ENCODE results near the gene FBRSL1. TPM values are rescaled to one million over a fixed set of nuclear protein-coding genes. Genes with fewer than 3 reads are reported as not detected.

Gene FBRSL1
- total RNA-seq, 1 donor from 2014 or later = 58.7 TPM

GRCh38 chr12:132447731-132448462 is 42.1 kb upstream of the FBRSL1 start:
- intact Hi-C loops (cut with micrococcal nuclease) = loop anchor here (10.0 kb wide), 1 partner anchor 373 kb away; no protein-coding TSS in a partner anchor
- TF ChIP-seq CTCF (IDR thresholded peaks at IDR 0.05) = no peak
- Mint-ChIP-seq H3K9me3 (no peaks in the 10 kb centered on the region), H3K36me3 (ENCODE audit: low read depth) (no peaks in the 10 kb centered on the region), H3K4me3 (no peak overlapping the region), H3K27me3 (no peaks in the 10 kb centered on the region), H3K27ac (peak overlapping the region; percentile 24), H3K4me1 (peaks cover 77% of the 10 kb centered on the region)
- ATAC-seq (ENCODE audit: low read depth) = no peak
- ChIA-PET POLR2A (interaction anchor here (0.8 kb wide), 1 partner anchor 22 kb away, joined by 4 read pairs; no protein-coding TSS in a partner anchor), CTCF (no interaction called here)
- no peak for DNase-seq

GRCh38 chr12:132448463-132448820 is 41.5 kb upstream of the FBRSL1 start:
- no peak for TF ChIP-seq CTCF (IDR thresholded peaks at IDR 0.05)
- no peak for DNase-seq
- no peak for ATAC-seq (ENCODE audit: low read depth)
- H3K4me3 Mint-ChIP-seq = no peak overlapping the region
- H3K27ac Mint-ChIP-seq = peak overlapping the region; percentile 24
- POLR2A ChIA-PET = interaction anchor here (0.8 to 1.1 kb wide), 2 partner anchors 11 to 21 kb away, joined by 4 read pairs; no protein-coding TSS in a partner anchor
- H3K36me3 Mint-ChIP-seq (ENCODE audit: low read depth) = no peaks in the 10 kb centered on the region
- intact Hi-C loops (cut with micrococcal nuclease) = loop anchor here (10.0 kb wide), 1 partner anchor 374 kb away; no protein-coding TSS in a partner anchor
- no peaks in the 10 kb centered on the region for H3K27me3 Mint-ChIP-seq
- H3K9me3 Mint-ChIP-seq = no peaks in the 10 kb centered on the region
- peaks cover 73% of the 10 kb centered on the region for H3K4me1 Mint-ChIP-seq
- CTCF ChIA-PET = no interaction called here

- POLR2A ChIA-PET = interaction anchor here (0.6 to 1.3 kb wide), 5 partner anchors 12 to 507 kb away, joined by 3 to 7 read pairs (median 4); no protein-coding TSS in a partner anchor
- DNase-seq (no peak), ATAC-seq (ENCODE audit: low read depth) (peak; percentile 10)
- Mint-ChIP-seq H3K36me3 (ENCODE audit: low read depth) (no peaks in the 10 kb centered on the region), H3K4me1 (peaks cover 63% of the 10 kb centered on the region), H3K27ac (peak overlapping the region; percentile 82), H3K9me3 (no peaks in the 10 kb centered on the region), H3K4me3 (peak overlapping the region; percentile 64), H3K27me3 (no peaks in the 10 kb centered on the region)
- TF ChIP-seq CTCF (IDR thresholded peaks at IDR 0.05) = no peak
- CTCF ChIA-PET = no interaction called here
- intact Hi-C loops (cut with micrococcal nuclease) = loop anchor here (10.0 kb wide), 1 partner anchor 375 kb away; no protein-coding TSS in a partner anchor
Observed at GRCh38 chr12:132449565-132450417, 40.2 kb upstream of the FBRSL1 start.

GRCh38 chr12:132450418-132451171 is 39.4 kb upstream of the FBRSL1 start:
- POLR2A ChIA-PET = interaction anchor here (0.9 to 1.3 kb wide), 2 partner anchors 18 to 35 kb away, joined by 4 to 5 read pairs; no protein-coding TSS in a partner anchor
- intact Hi-C loops (cut with micrococcal nuclease) = loop anchor here (1.0 kb wide), 2 partner anchors 17 to 39 kb away; no protein-coding TSS in a partner anchor
- H3K9me3 Mint-ChIP-seq = no peaks in the 10 kb centered on the region
- no peak for TF ChIP-seq CTCF (IDR thresholded peaks at IDR 0.05)
- CTCF ChIA-PET = no interaction called here
- no peak for DNase-seq
- no peaks in the 10 kb centered on the region for H3K36me3 Mint-ChIP-seq (ENCODE audit: low read depth)
- H3K4me3 Mint-ChIP-seq = peak overlapping the region; percentile 32
- peaks cover 55% of the 10 kb centered on the region for H3K4me1 Mint-ChIP-seq
- peak; percentile 30 for ATAC-seq (ENCODE audit: low read depth)
- H3K27me3 Mint-ChIP-seq = no peaks in the 10 kb centered on the region
- H3K27ac Mint-ChIP-seq = no peak overlapping the region
